Activated CD8-positive, alpha-beta memory T cell treated with anti-CD3 and anti-CD28 coated beads, Interleukin-2, amount 50 U/mL, for 4 hours (primary cell): ENCODE results near the gene PLEKHB1.
"Not testable (repeated sequence)": the region's sequence is repeated elsewhere in the genome, so short reads cannot be mapped to it uniquely, and the experiment has no call there.

Source experiments
- DNase-seq: peaks from one replicate; pipeline ENCODE4 v3.0.0-alpha.2; 2020

PLEKHB1 gene

DNA sequence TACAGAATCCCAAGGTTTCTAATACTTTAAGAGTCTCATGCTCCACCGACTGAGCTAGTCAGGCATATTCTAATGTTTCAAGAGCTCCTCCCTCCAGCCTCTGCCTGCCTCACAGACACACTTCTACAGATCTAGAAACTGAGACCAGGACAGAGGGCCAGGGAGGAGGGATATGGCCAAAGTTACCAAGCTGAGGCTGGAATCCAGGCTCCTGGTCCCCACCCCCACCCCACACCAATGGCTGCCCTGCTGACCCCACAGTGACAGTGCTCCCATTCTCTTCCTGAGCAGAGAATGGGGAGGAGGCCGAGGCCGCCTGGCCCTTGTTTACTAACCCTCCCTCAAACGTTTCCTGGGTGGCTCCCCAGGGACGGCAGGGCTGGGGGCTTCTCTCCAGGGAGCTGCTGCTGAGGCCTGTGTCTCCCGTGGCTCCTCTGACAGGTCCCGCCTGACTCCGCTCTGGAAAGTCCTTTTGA is 2.2 kb downstream of the PLEKHB1 start:
- DNase-seq: no peak

DNA sequence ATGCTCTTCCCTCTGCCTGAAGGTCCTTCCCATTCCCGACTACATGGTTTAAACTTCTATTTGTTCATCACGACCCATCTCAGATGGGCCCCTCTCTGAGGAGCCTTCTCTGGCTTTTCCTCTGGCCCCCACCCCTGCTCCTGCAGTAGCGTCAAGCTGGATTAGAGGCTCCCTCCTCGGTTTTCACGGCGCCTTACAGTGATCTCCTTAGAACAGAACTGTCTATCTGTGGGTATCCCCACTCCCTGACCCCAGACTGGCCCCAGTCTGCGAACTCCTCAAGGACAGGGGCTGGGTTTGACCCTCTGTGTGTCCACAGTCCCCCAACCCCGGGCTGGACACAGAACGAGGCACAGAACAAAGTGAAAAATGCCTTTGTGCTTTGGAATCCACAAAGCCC is 2.8 kb downstream of the PLEKHB1 start:
- DNase-seq: no peak

DNA sequence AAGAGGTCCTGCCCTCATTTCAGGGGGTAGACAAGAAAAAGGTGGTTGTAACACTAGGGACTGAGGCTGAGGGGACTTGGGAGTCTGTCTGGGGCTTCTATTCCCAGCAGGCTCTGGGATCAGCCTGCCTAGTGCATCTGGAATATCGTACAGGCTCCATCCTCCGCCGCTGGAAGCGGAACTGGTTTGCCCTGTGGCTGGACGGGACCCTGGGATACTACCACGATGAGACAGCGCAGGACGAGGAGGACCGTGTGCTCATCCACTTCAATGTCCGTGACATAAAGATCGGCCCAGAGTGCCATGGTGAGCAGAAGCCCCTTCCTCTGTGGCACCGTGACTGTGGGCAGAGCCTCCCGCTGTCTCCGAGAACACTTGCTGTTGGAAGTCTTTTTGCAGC is 4.0 kb downstream of the PLEKHB1 start:
- no peak for DNase-seq

DNA sequence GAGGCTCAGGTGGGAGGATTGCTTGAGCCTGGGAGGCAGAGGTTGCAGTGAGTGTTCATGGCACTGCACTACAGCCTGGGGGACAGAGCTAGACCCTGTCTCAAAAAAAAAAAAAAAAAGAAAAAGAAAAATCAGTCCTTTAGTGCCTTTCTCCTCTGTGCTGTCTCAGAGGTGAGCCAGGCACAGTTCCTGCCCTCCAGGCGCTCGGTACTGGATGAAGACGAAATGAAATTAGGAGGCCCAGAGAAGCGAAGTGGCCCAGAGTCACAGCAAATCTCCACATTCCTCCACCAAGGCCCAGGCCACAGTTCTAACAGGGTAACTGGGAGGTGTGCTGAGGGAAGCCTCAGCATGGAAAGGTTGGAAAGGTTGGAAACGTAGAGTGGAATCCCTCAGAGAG is 4.9 kb downstream of the PLEKHB1 start:
- DNase-seq: no peak

DNA sequence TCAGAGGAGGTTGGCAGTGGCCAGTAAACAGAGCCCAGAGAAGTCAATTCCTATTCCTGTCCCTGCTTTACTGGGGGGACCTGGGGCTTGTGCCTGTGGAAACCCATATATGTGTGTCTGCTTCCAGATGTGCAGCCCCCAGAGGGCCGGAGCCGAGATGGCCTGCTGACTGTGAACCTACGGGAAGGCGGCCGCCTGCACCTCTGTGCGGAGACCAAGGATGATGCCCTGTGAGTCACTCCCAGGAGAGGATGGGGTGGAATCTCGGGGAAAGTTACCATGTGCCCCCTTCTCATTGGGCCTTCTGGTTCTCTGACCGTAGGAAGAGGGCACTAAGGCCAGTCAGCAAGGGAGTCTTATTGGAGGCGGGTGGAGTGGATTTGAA is 5.3 kb downstream of the PLEKHB1 start:
- no peak for DNase-seq

DNA sequence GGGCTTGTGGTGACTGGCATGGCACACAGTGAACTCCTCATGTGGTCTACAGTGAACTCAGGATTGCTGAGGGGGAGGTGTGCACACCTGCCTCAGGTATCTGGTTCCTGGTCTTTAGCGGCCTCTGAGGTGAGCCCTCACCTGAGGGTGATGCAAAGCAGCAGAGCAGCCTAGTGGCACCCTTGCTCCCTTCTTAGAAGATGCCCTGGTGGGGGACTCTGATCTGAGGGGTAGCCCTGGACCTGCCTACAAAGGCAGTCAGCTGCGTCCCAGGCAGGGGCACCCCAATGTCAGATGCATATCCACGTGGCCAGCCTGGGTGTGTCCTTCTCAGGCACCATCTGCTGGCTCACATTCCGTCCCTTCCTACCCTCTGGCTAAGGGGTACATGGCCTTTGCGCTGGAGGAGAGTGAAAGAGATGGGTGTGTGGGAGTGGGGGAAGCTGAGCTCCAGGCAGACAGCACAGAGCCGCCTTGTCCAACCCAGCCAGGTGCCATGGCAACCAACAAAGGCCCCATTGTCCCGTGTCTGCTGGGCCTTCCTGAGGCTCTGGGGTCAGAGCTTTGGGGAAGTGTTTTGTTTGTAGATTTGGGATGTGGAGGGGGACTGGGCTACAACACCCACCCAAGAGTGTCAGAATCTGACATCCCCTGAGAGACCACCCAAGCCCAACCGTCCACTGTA is 5.8 kb downstream of the PLEKHB1 start:
- DNase-seq: no peak

DNA sequence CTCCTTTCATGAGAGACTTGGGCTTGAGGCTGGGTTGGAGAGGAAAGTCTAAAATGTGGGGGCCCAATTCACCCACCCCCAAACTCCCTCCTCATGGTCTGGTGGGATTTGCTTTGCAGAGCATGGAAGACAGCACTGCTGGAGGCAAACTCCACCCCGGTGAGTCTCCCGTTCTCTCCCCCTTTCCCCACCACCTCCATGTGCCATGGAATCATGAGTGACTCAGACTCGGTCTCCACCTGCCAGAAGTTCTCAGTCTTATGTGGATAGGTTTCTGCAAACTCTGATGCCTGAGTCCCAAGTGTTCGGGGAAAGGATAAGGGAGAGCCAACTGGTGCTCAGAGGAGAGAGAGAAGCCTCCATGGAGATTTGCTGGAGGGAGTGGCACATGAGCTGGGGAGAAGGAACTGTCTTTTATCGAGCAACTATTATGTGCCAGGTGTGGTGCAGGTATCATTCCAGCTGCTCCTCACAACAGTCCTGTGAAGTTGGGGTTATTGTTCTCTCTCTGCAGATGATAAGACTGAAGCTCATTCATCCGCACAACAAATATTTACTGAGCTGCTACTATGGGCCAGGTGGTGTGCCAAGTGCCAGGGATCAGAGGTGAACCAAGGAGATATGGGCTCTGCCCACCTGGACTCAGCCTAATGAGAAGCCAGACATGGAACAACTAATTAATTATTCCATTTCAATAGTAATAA is 6.6 kb downstream of the PLEKHB1 start:
- no peak for DNase-seq

DNA sequence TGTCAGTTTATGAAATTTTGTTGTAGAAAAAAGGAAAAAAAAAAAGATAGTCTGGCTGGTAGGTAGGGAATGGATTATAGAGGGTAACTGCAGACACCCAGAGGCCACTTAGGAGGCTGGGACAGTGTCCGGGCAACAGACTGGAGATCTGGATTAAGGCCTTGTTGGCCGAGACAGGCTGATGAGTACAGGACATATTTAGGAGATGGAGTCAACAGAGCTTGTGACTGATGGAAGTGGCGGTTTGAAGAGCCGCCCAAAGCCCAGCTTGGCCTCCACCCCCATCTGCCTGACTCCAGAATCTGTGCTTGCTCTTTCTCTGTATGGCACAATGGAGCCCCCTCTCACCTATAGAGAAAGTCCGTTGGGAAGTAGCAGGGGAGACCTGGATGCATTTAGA is 7.6 kb downstream of the PLEKHB1 start:
- DNase-seq: no peak

DNA sequence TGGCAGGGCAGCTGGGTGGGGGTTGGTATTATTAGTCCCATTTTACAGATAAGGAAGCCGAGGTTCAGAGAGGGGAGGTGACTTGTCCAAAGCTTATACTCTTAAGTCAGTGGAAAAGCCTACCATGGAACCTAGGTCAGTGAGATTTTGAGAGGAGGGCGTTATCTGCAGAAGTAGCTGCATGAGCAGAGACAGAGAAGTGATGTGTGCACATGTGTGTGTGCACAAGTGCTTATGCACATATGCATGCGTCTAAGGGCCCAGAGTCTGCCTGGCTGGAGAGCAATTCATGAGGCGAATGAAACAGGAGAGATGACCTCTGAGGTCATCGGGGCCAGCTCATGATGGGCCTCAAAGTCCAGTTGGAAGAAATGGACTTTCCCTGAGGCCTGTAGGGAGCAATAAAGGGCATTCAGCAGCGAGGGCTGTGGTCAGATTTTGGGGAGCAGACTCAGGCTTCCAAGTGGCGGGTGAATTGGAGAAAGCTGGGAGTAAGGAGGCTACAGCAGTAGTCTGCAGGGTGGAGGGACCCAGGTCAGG is 8.2 kb downstream of the PLEKHB1 start:
- no peak for DNase-seq

DNA sequence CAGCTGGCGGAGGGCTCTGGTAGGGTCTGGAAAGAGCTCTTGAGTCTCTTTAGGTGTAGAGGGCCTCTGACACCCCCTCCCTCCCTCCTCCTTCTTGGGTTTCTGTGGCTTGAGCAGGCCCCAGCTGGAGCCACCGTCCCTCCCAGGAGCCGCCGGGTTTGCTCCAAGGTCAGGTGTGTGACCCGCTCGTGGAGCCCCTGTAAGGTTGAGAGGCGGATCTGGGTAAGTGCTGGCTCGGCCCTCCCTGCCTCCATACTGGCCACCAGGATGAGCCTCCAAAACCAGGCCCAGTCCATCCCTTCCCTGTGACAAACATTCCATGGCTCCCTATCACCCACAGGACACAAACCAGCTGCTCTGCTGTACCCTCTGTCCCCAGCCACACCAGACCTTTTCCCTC is 9.3 kb downstream of the PLEKHB1 start:
- no peak for DNase-seq

DNA sequence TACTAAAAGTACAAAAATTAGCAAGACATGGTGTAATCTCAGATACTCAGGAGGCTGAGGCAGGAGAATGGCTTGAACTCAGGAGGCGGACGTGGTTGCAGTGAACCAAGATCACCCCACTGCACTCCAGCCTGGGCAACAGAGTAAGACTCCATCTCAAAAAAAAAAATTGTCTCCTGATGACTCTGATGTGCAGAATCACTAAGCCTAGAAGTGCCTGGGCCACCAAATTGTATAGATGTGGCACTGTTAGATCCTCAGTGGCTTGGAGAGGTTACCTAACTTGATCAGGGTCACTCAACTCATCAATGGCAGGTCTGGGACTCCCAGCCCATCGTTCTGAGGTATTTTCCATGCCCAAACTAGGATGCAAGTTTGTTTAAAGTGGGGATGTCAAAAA is 10.6 kb downstream of the PLEKHB1 start:
- no peak for DNase-seq

DNA sequence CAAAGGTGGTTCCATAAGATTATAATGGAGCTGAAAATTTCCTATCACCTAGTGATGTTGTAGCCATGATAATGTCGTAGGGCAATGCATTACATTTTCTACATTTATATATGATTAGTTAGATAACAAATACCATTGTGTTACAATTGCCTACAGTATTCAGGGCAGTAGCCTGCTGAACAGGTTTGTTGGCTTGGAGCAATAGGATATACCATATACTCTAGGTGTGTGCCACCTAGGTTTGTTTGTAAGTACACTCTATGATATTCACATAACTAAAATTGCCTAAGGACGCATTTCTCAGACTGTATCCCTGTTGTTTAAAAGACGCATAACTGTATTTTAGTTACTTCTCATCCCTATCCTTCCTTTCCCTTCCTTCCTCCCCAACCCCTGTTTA is 13.6 kb downstream of the PLEKHB1 start:
- DNase-seq: no peak

DNA sequence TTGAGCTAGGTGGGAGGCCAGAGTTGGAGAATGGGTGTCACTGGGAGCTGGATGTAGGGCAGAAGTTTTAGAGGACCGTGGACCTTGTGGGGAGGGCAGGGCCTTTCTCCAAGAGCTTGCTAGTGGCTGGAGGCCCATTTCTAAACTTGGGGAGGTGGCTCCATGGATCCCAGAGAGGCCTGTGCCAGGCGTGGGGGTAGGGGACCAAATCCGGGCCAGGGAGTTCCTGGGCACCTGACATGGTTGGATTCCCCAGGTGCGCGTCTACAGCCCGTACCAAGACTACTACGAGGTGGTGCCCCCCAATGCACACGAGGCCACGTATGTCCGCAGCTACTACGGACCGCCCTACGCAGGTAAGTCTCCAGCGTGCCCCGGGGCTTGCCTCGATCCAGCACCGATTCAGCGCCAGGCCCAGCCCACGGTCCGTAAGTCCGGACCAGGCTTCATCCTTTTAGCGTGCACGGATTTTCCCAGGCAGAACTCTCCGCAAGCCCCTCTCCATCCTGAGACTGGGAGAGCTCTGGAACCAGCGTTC is 14.2 kb downstream of the PLEKHB1 start:
- no peak for DNase-seq

DNA sequence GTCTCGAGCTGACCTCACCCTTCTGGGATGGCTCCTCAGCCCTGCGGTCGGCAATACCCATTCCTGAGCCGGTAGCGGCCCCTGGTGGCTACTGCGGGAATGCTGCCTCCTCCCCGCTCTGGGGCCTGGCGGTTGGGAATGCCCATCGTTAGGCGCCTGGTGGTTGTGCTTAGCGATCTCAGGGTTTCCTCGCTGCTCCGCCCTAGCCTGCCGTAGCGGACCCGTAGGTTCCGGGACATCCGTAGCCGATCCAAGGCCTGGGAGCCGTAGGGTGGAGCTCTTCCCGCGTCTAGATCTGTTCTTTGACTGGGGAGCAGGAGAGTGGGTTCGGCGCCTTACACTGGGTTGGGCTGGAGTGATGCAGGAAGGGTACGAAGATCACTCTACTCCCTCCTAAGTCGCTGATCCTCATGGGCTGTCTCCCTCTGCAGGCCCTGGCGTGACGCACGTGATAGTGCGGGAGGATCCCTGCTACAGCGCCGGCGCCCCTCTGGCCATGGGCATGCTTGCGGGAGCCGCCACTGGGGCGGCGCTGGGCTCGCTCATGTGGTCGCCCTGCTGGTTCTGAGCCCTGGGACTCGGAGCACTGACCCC is 14.8 kb downstream of the PLEKHB1 start:
- peak; percentile 88 for DNase-seq

DNA sequence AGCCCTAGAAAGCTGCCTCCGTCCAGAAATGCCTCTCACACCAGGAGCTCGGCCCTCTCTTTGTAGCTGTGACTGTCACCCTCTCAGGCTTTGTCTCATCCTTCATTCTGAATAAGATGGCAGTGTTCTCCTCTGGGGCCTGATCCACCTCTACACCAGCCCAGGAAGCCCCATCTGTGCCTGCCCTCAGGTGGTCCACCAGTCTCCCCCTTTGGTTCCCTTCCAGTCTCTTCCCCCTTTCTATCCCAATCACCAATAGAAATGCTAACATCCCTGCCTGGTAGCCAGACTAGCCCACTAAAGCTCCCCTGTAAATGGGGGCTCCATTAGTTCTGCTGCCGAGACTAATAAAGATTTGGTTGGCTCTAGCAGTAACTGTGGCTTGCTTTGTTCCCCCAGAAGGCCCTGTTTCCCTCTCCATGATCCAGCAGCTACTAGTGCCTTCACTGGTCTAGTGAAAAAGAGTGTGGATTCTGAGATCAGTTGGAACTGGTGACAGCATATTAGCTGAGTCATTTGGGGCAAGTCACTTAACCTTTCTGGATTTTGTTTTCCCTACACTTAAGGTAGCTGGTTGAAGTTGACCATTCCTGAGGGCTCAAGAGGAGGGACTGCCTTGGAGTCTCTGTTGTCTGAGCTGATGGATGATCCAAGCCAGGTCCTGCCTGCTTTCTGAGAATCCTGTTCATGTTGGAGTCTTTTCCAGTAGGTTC is 16.2 kb downstream of the PLEKHB1 start:
- DNase-seq: no peak

DNA sequence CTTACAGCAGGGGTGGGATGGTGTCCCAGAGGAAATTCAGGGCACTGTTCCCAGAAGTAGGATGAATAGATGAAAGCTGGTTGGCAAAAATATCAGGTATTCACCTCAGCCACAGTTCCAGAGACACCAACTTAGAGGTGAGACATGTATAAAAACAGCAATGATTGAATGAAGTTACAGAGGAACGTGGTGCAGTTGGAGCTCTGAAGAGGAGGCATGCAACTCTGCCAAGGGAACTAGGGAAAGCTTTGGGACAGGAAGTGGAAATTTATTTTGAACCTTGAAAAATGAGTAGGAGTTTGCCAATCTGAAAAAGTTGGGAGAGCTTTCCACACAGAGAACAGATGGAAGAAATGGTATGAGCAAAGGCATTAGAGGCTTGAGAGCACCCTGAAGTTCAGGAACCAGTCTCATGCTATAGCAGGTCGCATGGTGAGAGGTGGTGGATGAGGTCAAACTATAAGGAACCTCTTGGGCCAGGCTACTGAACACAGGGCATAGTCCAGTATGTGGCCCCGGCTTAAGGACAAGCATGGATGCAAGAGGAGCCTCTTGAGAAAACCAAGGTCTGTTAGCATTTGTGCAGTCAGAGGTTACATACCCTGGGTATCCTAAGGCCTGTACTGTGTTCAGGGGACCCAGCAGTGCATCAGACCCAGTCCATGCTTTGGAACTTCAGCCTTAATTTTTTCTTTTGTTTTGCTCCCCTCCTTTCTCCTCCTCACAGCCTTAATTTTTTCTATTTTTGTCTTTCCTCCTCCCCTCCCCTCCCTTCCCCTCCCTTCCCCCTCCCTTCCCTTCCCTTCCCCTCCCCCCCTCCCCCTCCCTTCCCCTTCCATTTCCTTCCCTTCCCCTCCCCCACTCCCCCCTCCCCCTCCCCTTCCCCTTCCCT is 17.5 kb downstream of the PLEKHB1 start:
- DNase-seq: no peak

DNA sequence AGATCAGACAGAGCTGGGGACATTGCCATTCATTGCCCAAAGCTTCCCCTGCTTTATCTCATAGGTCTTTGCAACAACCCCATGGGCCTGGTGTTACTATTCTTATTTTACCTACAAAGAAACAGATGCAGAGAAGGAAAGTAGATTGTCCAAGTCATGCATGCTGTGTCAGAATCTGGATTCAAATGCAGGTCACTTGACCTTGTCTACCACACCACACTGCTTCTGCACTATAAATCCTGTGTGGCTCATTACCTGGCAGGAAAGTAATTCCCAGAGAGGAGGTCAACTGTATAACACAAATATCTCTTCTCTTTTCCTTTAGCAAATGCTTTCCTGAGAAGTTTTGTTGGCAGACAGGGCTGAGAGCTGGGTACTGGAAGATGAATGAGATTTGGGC is 18.5 kb downstream of the PLEKHB1 start:
- DNase-seq: no peak

DNA sequence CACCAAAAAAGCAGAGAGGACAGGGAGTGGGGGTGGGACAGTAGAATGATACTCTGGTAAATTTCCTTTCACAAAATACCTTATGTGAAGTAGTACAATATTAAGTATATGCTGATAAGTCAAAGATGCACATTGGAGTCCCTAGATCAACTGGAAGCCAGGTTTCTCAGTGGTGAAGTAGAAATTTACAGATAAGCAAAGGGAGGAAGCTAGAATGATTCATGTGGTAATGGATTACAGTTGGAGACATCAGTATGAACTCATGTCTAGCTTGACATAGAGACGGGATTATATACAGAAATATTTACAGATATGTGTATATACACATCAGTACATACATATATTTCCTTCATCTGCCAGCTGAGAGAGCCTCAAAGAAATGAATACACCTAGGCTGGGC is 21.5 kb downstream of the PLEKHB1 start:
- no peak for DNase-seq

DNA sequence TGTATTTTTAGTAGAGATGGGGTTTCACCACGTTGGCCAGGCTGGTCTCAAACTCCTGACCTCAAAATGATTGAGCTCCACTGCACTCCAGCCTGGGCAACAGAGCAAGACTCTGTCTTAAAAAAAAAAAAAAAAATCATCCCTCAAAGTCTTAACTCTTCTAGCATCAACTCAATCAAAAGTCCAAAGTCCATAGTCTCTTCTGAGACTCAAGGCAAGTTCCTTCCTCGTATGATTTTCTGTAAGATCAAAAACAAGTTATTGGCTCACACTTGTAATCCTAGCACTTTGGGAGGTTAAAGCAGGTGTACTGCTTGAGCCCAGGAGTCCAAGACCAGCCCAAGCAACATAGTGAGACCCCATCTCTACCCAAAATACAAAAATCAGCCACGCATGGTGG is 24.4 kb downstream of the PLEKHB1 start:
- no peak for DNase-seq

DNA sequence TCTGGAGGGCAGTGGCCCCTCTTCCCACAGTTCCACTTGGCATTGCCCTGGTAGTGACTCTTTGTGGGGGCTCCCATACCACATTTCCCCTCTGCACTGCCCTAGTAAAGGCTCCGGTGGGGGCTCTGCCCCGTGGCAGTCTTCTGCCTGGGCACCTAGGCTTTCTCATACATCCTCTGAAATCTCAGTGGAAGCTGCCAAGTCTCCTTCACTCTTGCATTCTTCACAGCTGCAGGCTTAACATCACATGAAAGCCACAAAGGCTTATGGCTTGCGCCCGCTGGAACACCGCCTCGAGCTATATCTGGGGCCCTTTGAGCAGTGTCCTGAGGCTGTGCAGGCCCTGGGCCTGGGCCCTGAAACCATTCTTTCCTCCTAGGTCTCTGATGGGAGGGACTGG is 25.3 kb downstream of the PLEKHB1 start:
- no peak for DNase-seq

DNA sequence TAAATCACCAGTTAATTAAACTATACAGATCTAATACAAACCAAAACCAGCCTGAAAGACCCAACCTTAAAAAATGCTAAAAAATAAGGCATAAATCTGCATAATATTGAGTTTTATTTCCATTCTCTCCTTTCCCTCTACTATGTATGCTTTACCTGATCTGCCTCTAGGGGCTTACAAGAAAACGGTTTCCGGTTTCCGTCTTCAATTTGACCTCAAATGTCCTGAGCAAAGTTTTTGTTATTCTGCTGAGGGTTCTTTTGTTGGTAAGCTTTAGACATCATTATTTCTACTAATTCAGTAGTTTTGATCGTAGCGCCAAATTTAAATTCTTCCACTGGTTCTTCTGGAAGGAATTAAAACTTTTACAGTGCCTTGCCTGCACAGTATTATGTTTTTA is 30.2 kb downstream of the PLEKHB1 start:
- not testable (repeated sequence) for DNase-seq

DNA sequence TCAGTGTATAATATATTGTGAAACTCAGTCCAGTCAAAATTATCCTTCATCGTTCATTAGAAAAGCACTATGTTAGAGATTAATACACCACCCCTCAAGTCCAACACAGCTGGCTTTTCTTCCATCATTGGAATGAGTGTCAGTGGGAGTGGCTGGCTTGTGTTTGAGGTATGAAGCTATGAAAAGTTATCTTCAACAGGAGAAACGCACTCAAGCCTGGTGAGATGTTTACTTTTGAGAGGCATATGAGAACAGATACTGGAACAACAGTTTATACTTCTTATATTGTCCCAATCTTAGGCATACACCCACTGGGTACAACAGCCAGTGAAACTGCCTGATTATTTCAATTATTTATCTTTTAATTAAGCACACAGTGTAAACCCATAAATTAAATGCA is 34.3 kb downstream of the PLEKHB1 start:
- no peak for DNase-seq
